Activated CD4-positive, CD25-positive, alpha-beta regulatory T cell treated with anti-CD3 and anti-CD28 coated beads, Interleukin-2, amount 50 U/mL, for 72 hours (primary cell): ENCODE measurements around the gene HACD2.
A peak's percentile ranks its signal among the peaks of the same experiment; 100 is the strongest.

Experiments
- DNase-seq: peaks from one replicate; pipeline ENCODE4 v3.0.0; 2021

Gene HACD2

DNA sequence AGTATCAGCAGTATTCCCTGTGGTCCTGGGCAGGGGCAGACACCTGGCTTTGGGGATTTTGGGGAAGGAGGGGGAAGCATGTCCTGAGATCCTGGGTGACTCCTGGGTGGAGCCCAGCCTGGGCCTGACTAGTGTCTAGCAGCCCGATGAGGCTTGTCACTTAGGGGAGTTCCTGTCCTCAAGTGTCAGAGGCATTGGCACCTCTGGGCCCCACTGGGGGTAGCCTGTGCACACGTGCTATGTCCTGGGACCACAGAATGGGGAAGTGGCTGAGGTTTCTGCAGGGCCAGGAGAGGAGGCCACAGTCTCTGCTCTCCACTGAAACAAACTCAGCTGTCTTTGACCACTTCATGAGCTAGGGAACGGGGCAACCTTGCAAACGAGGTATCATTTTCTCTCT is 104.4 kb downstream of the HACD2 start:
- no peak for DNase-seq

DNA sequence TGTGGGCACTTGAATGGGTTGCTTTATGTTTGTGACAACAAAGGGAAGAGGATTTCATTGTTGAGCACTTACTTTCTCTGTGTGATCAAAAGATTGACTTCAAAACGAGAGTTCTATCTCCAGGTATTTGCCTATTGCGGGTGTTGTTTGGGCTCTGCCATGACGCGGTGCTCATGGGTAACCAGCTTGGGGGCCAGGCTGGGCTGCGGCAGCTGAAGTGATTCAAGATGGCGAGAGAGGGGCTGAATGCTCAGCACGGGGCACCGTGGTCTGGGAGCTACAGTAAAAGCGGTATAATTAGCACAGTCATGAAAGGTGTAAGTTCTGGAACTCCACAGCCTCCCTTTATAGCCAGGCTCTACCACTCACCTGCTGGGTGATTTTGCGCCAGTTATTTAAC is 105.0 kb downstream of the HACD2 start:
- DNase-seq, result no peak

DNA sequence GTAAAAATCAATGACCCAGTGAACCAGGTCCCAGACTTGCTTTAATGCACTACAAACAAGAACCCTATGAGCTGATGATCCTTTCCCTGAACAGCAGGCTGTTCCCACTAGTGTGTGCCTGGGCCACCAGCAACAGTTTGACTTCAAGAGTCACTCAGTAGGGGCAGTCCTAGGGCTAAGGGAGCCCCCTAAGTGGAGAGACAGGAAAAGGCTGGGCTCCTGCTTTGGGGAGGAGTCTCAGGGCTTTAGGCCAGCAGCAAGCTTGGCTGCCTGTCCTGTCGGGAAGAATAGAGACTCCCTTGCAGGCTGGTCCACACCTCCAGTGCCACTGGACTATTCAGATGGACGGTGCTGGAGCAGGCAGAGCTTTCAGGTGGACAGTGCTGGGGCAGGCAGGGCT is 106.5 kb downstream of the HACD2 start:
- no peak for DNase-seq

DNA sequence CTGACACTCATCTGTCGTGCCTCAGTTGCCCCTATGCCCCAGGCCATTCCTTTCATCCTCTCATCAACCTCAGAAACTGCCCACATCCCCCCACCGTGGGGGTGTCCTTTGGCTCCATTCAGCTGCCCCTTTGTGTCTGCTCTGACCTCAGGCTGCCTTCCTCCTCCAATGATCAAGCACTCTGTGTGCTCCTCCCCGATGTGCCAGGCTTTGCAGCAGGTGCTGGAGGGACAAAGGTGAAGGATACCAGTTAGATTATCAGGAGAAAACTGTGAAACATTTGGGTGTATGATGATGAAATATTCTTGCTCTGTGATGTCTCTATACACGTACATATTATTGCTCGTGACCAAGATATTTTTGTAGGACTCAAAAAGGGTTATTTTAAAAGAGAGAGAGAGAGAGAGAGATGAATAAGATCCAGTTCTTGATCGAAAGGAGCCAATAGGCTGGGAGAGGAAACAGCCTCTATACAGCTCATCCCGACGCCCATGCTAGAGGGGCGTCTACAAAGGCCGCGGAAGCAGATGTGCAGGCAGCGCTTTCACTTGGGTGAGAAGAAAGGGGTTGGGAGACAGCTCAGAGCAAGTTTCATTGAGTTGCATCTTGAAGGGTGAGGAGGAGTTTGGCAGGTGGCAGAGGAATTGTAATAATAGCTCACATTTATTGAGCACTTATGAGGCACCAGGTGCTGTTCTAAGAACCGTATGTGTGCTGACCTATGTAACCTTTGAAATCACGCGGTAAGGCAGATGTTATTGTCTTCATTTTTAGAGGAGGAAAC is 107.7 kb downstream of the HACD2 start:
- no peak for DNase-seq

DNA sequence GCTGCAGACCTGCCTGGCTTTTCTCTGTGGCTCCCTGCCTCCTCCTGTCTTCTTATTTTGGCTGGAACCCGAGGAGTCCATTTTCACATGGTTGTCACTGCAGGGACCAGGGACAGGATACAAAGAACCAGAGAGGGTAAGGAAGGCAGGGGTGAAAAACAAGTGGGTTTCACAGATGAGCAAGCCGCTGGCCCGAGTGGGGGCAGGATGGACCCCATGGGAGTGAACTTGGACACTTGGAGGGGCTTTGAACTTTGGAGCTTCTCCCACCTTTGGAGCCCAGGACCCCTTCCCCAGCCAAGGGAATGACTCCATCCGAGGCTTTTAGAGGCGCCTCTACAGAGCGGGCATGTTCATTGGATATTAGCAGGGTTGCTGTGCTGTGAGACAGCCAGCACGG is 109.1 kb downstream of the HACD2 start:
- DNase-seq, result no peak

DNA sequence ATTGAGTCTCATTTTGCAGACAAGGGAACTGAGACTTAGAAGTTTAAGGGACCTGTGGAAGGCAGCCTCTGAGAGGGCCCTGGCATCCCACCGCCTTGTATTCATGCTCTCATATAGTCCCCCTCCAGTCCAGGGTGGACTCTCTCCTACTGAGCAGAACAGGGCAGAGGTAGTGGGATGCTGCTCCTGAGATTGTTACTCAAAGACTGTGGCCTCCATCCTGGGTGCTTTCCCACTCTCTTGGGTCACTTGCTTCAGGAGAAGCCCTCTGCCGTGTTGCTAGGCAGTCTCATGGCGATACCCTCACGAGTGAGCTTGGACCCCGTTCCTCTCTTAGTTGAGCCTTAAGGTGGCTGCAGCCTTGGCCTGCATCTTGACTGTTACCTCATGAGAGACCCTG is 113.7 kb downstream of the HACD2 start:
- DNase-seq, result no peak

DNA sequence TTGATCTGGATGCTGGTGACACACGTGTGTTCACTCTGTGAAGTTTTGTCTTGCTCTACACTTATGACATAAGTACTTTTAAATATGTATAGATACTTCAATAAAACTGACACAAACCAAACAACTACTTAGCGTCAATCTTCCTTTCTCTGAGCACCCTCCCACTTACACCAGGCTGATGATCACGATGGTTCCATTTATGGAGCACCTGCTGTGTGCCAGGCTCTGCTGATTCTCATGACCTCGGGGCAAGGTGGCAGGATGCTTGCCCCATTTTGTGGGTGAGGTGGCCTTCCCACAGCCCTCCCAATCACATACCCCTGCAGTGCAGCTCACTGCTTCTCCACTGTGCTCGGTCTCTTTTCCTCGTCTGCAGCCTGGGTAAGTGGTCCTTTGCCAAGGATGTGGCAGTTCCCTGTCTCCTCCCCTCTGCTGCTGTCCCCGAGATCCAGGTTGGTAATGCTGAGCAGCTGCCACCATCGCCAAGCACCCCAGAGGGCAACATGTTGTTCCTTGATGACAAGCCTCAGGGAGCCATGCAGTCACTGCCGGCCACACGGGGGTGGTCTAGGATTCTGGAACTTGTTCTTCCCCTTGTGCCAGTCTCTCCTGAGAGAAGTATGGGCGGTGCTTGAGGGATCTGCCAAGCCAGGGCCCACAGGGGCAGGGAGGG is 115.4 kb downstream of the HACD2 start:
- no peak for DNase-seq

DNA sequence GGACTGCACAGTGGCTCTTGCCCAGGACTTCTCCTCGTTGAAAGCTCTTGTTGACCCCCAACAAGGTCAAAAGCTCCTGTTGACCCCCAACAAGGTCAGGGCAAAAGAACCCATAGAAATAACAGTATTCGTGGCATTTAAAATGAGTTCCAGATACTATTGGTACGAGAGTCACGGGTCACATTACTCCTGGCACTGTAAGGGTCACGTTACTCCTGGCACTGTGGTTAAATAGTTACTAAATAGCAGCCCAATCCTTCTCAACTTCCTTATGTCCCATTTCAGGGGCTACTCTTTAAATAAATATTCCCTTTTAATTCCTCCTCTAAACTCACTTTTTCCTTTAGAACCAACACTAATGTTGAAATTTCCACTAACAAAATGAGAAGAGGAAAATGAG is 117.8 kb downstream of the HACD2 start:
- DNase-seq, result no peak

DNA sequence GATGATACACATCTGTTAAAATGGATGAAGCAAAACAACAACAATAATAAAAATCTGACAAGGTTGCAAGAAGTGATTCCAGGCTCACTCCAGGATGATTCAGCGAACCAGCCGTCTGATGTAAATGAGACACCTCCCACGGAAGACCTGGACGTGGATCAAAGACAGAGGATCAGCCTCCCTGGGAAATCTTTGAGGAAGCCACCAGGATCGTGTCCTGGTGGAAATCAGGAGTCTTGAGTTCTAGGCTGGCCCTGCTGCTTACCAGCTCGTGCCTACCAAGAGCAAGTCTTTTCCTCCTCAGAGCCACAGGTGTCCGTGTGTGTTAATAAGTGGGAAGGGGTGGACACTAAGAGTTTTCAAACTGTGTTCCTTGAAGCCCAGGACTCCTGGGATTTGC is 120.6 kb downstream of the HACD2 start:
- DNase-seq, result no peak

DNA sequence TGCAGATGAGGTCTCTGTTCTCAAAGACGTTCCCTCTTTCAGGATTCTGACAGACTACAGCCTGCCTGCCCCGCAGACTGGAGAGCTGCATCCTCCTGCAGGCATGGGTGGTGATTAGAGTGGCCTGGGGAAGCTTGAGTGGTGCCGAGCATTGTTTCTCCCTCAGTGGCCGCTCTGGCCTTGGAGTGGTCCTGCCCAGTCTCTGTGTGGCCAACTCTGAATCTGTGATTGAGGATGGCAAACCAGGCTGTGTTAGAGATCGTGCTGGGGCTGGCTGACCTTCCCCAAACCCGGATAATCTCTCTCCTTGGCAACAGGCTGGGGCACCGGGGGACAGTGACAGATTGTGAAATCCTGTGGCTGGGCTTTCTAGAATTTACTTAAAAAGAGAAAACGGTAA is 125.0 kb downstream of the HACD2 start:
- no peak for DNase-seq

DNA sequence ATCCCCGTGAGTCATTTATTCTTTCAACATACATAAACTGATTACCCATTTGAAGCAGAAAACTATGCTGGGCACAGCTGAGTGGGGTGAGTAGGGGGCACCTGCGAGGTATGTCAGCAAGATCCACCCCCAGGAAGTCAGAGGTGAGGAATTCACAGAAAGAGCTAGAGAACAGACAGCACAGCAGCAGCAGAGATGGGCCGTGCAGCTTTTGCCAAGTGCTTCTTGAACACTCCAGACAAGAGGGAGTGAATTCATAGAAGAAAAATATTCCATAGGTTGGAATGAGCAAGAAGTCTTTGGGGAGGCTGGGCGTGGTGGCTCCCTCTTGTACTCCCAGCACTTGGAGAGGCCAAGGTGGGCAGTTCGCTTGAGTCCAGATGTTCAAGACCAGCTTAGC is 126.6 kb downstream of the HACD2 start:
- no peak for DNase-seq

DNA sequence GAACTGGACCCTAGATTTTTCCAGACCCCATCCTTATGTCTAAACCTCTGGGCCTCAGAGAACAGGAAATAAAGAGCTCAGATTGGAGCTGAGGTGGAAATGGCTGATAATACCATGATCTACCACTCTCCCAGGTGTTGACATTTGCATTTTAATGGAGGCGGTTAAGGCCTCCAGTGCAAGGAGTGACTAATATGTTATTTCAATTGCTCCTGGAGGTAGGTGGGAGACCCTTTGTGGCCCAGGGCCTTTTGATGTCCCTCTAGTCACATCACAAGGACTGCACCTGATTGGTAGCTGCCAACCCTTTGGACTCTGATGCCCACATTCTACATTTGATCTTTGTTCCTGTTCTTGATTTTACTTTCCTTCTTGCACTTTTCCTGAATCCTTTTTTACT is 127.0 kb downstream of the HACD2 start:
- DNase-seq, result no peak

DNA sequence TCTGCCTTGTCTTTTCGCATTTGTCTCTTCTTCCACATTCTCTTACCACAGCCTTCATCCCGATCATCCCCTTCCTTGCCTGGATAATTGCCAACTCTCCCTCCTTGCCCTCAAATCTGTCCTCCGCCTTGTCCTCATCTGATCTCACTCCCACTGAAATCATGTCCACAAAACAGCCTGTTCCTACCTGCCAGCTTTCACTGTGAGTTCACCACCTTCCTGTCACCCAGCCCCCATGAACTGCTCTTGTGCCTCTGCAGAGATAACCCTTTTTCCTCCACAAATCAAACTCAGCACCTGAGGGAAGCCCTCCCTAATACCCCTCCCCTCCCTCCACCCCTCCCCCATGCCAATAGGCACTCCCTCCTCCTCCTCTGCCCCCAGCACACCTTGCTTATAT is 131.2 kb downstream of the HACD2 start:
- no peak for DNase-seq

DNA sequence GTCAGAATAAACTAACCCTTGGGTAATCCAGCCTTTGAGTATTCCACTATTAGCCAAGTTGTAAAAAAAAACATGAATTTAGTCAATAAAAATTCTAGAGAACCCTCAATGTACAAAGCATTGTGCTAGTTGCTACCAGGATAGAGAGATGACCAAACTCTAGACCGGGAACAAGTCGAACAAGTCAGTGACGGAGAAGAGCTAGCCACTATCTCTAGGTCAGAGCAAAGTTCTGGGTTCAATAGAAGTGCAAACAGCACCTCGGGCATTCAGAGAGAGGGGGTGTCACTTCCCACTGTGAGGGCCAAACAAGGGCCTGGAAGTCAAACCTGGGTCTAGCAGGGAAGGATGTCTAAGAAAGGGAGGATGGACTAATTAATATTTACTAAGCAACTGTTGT is 133.7 kb downstream of the HACD2 start:
- DNase-seq, result no peak

DNA sequence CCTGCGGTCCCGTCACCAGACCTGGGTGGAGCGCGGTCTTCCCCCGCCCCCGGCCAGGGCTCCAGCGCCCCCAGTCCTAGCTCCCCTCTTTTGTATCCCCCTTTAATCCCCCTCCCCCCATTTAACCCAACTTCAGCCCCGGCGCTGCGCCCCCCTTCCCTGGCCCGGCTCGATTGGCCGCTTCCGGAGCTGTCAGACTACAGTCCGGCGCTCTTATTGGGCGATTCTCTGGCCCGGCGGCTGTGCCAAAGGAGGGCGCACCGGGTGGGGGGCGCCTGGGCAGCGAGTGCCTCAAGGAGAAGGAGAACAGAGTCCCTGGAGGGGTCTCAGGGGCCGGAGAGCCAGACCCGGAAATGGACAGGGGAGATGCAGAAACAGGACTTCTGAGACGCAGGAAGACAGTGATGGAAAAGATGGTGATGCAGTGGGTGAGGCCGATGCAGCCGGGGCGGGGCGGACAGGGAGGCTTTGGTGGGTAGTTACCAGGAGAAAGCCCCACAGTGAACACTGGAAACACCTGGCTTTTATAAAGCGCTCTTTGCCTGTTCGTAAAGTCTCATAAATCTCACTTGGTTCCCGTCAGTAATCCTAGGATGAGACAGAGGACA is 134.8 kb downstream of the HACD2 start:
- DNase-seq, result no peak

DNA sequence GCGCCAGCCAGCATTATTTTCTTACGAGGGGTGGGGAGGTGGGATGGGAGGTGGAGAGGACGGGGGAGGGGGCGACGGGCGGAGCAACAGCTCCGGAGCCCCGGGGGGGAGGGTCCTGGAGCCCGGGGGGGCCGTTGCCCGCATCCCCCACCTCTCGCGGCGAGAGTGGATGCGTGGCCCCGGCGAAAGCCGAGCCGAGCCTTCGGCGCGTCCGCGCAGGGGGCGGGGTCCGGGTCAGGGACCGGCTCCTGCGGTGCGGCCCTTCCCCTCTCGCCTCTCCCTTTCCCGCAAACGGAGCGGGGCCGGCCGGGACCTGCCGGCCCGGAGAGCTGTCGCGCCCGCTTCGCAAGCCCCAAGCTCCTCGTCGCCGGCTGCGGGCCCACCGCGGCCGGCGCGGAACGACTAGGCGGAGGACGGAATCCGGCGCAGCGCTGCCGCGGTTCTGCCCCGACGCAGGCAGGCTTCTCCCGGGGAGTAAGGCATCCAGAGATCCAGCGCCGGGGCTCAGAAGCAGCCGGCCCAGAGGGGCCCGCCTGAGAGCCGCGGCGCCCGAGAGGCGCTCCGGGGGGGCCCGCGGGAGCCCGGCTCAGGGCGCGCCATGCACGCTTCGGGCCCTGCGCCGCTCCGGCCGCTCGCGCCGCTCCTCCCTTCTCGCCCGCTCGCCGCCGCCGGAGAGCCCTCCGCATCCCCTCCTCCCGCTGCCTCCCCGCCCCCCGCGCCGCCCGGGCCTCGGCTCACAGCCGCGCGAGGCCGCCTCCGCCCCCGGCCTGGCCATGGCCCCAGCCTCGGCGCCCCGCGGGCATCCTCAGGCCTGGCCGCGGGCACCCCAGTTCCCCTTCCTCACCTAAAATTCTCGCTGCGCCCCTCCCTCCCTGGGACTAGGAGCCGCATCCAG is 135.5 kb downstream of the HACD2 start:
- no peak for DNase-seq

DNA sequence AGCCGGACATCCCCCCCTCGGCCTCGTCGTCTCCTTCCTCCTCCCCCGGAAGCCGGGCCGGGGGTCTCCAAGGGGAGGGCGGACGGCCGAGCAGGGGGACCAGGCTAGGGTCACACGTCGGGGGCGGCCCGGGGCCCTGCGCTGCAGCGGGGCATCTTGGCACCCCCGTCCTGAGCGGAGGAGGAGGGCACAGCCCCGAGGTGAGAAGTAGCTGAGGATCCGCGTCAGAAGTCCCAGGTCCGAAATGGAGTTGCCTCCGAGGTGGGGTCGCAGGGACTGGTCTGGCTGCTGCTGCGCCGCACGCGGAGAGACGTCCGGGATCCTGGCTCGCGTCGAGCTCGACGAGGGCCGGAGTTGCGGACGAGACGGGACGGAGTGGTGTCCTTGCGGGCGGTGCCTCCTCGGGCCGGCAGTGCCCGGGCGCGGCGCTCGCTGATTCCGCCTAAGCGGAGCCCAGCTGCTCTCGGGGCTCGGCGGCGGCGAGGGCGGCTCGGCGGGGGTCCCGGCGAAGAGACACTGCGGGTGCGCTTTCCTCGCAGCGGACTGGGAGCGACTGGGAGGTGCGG is 136.2 kb downstream of the HACD2 start, which contains the start of gene ADCY5:
TSS of gene ADCY5 (minus strand) at position 555 of the 566 bp plus-strand sequence. CDS start at position 10, 545 bp downstream.
- peak; percentile 37 for DNase-seq

DNA sequence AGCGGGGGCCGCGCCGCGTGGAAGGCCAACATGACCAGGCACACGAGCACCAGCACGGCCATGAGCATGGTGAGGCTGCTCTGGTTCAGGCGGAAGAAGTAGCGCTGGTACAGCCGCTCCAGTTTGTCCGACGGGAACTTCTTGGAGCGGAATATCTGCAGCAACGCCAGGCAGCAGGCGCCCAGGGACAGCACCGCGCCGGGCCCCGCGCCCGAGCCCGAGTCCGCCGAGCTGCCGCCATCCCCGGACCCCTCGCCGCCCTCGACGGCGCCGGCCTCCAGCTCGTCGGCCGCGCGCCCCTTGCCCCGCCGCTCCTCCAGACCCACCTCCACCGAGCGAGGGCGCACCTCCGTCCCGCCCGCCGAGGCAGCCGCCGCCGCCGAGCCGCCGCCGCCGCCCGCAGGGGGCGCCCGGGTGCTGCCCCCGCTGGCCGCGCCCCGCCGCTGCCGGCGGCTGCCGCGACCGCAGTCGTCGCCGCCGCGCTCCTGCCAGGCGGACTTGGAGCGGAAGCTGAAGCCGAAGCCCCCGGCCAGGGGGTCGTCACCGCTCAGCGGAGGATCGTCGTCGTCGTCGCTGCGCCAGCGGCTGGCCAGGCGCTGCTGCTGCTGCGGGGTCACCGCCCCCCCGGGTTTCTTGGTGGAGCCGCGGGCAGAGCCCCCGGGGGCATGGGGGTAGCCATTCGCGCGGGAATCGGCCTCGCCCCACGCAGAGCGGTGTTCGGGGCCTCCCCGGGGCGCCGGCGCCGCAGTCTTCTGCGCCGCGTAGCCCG is 136.9 kb downstream of the HACD2 start:
- peak; percentile 40 for DNase-seq

DNA sequence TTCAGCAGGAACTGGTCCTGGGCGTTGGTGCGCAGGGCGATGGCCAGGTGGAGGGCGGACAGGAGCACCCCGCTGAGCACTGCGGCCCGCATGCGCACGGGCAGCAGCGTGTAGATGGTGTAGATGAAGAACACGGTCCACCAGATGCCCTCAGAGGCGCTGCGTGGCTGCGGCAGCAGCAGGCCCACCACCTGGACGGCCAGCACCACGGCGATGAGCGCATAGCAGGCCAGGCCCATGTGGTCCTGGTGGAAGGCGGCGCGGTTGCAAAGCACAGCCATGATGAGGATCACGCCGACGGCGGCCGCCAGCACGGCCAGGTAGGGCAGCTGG is 137.5 kb downstream of the HACD2 start:
- no peak for DNase-seq

DNA sequence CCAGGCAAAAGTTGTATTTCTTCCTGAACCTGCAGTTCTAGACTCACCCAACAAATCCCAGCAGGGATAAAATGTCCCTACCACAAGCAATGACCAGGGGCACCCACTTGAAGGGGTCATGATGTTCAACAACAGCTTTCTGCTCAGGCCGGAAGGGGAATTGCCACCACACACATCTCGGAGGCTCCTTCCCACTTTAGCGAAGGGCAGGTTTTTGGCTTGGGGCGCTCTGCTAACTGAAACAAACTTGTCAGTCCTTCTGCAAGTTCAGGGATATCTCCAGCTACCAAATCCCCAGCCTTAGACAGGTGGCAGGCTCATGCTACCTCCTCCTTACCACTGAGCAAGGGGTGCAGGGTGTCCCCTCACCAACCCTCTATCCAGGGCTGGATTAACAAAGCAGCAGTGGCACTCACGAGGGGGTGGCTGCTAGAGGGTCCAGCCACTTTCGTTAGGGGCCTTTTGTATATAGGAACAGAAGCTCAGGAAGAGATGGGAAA is 138.2 kb downstream of the HACD2 start:
- DNase-seq, result no peak

DNA sequence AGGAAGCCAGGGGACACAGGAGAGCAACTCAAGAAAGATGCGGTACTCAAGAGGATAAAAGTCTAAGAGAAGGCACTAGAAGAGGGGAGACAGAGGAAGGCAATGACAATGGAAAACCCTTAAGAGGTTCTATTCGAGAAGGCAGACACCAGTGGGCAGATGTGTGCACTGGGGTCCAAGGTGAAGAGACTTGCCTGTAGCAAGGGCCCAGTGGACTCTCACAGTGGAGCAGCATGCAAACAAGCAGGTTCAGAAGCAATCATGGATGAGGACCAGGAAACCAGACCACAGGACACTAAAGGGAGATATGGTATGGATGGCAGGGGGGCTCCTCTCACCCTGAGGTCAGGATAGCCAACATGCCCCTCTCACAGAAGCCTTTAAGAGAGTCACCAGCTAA is 138.6 kb downstream of the HACD2 start:
- DNase-seq, result no peak

DNA sequence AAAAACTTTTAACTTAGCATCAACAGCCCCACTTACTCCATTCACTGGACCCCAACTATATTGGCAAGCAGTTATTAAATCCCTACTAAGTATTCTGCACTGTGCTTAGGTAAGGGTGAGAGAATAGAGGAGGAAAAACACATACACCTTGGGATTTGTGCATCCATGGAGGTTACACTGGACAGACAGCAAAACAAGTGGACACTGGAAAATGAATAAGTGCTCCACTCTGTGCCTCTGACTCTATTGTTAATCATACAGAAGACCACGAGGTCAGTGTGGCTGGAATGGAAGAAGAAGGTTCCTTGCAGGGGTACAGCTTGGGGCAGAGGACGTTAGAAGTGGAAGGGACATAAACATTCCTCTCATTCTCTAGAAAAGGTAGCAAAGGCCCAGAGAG is 139.2 kb downstream of the HACD2 start:
- DNase-seq, result no peak
